Neural progenitor cell (in vitro differentiated cells): ENCODE data around the gene NPIPB2.
"Not testable (repeated sequence)": the region's sequence is repeated elsewhere in the genome, so short reads cannot be mapped to it uniquely, and the experiment has no call there.

Experiments used
- CTCF ChIP-seq: fragments of 200-600 bp; sonication (generic); IDR thresholded peaks from 2 replicates; pipeline ENCODE4 v1.5.1; 2017; ENCODE audit warnings: antibody characterized with exemption, mild to moderate bottlenecking
- EZH2 ChIP-seq: fragments of 200-600 bp; sonication (generic); IDR thresholded peaks from 2 replicates; pipeline ENCODE4 v1.6.1; 2017; ENCODE audit warnings: antibody characterized with exemption, mild to moderate bottlenecking, moderate library complexity
- EZH2phosphoT487 ChIP-seq: fragments of 200-600 bp; sonication (generic); IDR thresholded peaks from 2 replicates; pipeline ENCODE4 v1.6.1; 2017; ENCODE audit warnings: antibody characterized with exemption

GRCh38 chr16:11953576-11953975, 11.7 kb upstream of the NPIPB2 start:
- not testable (repeated sequence) for TF ChIP-seq CTCF, EZH2, EZH2phosphoT487
